ENCODE measurements around the gene CNN1.

The CNN1 gene

GRCh38 chr19:11538232-11539036, at the start of gene CNN1:
TSS of gene CNN1 (plus strand) at chr19:11538851. CDS start at chr19:11538928, 77 bp downstream.
- DNase-seq (ENCODE audit: low read depth, low spot score) = no peak

- DNase-seq (ENCODE audit: low read depth, low spot score) = no peak
Measured at GRCh38 chr19:11489378-11489777, 49.3 kb upstream of the CNN1 start.

GRCh38 chr19:11494634-11495285, 43.9 kb upstream of the CNN1 start:
- no peak for DNase-seq (ENCODE audit: low read depth, low spot score)

GRCh38 chr19:11495481-11495880, 43.2 kb upstream of the CNN1 start:
- DNase-seq (ENCODE audit: low read depth, low spot score) = no peak

GRCh38 chr19:11495885-11496284, 42.8 kb upstream of the CNN1 start:
- DNase-seq (ENCODE audit: low read depth, low spot score) = no peak

GRCh38 chr19:11496391-11497163, 42.1 kb upstream of the CNN1 start:
- no peak for DNase-seq (ENCODE audit: low read depth, low spot score)

GRCh38 chr19:11499220-11499726, 39.4 kb upstream of the CNN1 start:
- DNase-seq (ENCODE audit: low read depth, low spot score) = no peak

GRCh38 chr19:11499890-11500420, 38.7 kb upstream of the CNN1 start:
- DNase-seq (ENCODE audit: low read depth, low spot score) = no peak

- no peak for DNase-seq (ENCODE audit: low read depth, low spot score)
Measured at GRCh38 chr19:11504502-11505031, 34.1 kb upstream of the CNN1 start.

- DNase-seq (ENCODE audit: low read depth, low spot score) = peak; percentile 68
Measured at GRCh38 chr19:11505032-11505503, 33.6 kb upstream of the CNN1 start.

GRCh38 chr19:11505504-11506100, 33.0 kb upstream of the CNN1 start, which contains the start of gene ZNF653:
TSS of gene ZNF653 (minus strand) at chr19:11505839. CDS start at chr19:11505786, 53 bp downstream.
- DNase-seq (ENCODE audit: low read depth, low spot score) = peak; percentile 67

- no peak for DNase-seq (ENCODE audit: low read depth, low spot score)
Measured at GRCh38 chr19:11506101-11506555, 32.5 kb upstream of the CNN1 start.

- DNase-seq (ENCODE audit: low read depth, low spot score) = no peak
Measured at GRCh38 chr19:11506967-11507366, 31.7 kb upstream of the CNN1 start.

- no peak for DNase-seq (ENCODE audit: low read depth, low spot score)
Measured at GRCh38 chr19:11507370-11508078, 31.1 kb upstream of the CNN1 start.

GRCh38 chr19:11510444-11510843, 28.2 kb upstream of the CNN1 start:
- no peak for DNase-seq (ENCODE audit: low read depth, low spot score)

GRCh38 chr19:11513946-11514345, 24.7 kb upstream of the CNN1 start:
- no peak for DNase-seq (ENCODE audit: low read depth, low spot score)

- DNase-seq (ENCODE audit: low read depth, low spot score) = no peak
Measured at GRCh38 chr19:11519138-11519537, 19.5 kb upstream of the CNN1 start.

GRCh38 chr19:11528551-11529341, 9.9 kb upstream of the CNN1 start, which contains the start of gene ECSIT:
TSS of gene ECSIT (minus strand) at chr19:11529134. CDS start at chr19:11519170, 9,964 bp downstream.
- peak; percentile 94 for DNase-seq (ENCODE audit: low read depth, low spot score)

- DNase-seq (ENCODE audit: low read depth, low spot score) = peak; percentile 44
Measured at GRCh38 chr19:11530432-11530831, 8.2 kb upstream of the CNN1 start.

Measured in brain pericyte (primary cell).